IMR-90 (cell line): ENCODE results near the gene TTLL12. TPM values are rescaled to one million over a fixed set of nuclear protein-coding genes. Genes with fewer than 3 reads are reported as not detected.

Source experiments
- ATAC-seq: fragments of 200-7000 bp; cut with Tn5 transposase; 2 replicates; pipeline ENCODE4 v1.9.1; 2020; ENCODE audit warnings: low read depth, mild to moderate bottlenecking, moderate library complexity
- BruUV-seq: library from RNA; stranded (reverse); fragments of 400-500 nt; replicated peaks from 2 replicates; lab custom pipeline; 2021; lab: Mats Ljungman, UMichigan
- CTCF ChIA-PET: fragments of 300-600 bp; formaldehyde crosslinking; extraction: SDS; loops from one replicate; lab custom pipeline; 2021; ENCODE audit warnings: antibody characterized with exemption; lab: Yijun Ruan, JAX
- POLR2A ChIA-PET: fragments of 300-600 bp; sonication (Branson Sonifier 250); formaldehyde crosslinking; loops from one replicate; lab custom pipeline; 2022; ENCODE audit warnings: antibody characterized with exemption; ENCODE audit not compliant: unreplicated experiment; lab: Charles Lee
- DNase-seq: peaks from one replicate; pipeline ENCODE4 v3.0.0; 2013
- H2AFZ ChIP-seq: replicated peaks from 2 replicates; pipeline ENCODE3; 2013; ENCODE audit warnings: low read length, mild to moderate bottlenecking; ENCODE audit not compliant: poor library complexity
- H2AK5ac ChIP-seq: 2 replicates; pipeline ENCODE4 v1.6.1; 2013; ENCODE audit warnings: low read depth, low read length, inconsistent platforms
- H2AK9ac ChIP-seq: replicated peaks from 2 replicates; pipeline ENCODE3; 2013; ENCODE audit warnings: mild to moderate bottlenecking, low read depth, low read length, moderate library complexity; ENCODE audit not compliant: poor library complexity
- H2BK120ac ChIP-seq: 2 replicates; pipeline ENCODE4 v1.6.1; 2013; ENCODE audit warnings: low read depth, low read length, inconsistent platforms
- H2BK15ac ChIP-seq: 3 replicates; pipeline ENCODE4 v1.6.1; 2013; ENCODE audit warnings: low read depth, low read length, inconsistent platforms
- H2BK20ac ChIP-seq: 2 replicates; pipeline ENCODE4 v1.6.1; 2013; ENCODE audit warnings: low read depth, mild to moderate bottlenecking, inconsistent platforms, low read length, moderate library complexity
- H2BK5ac ChIP-seq: 2 replicates; pipeline ENCODE4 v1.6.1; 2013; ENCODE audit warnings: mild to moderate bottlenecking, low read depth, low read length, inconsistent platforms; ENCODE audit not compliant: poor library complexity, severe bottlenecking
- H3K14ac ChIP-seq: replicated peaks from 2 replicates; pipeline ENCODE4 v1.6.1; 2013; ENCODE audit warnings: low read depth, low read length, inconsistent platforms
- H3K18ac ChIP-seq: 2 replicates; pipeline ENCODE4 v1.6.1; 2013; ENCODE audit warnings: low read depth, low read length, control low read depth
- H3K23ac ChIP-seq: 2 replicates; pipeline ENCODE4 v1.6.1; 2013; ENCODE audit warnings: low read depth, low read length, inconsistent platforms
- H3K27ac ChIP-seq: 2 replicates; pipeline ENCODE4 v1.5.1; 2013; ENCODE audit warnings: mild to moderate bottlenecking, control low read depth, low read length; ENCODE audit not compliant: insufficient read depth
- H3K27me3 ChIP-seq: 2 replicates; pipeline ENCODE4 v1.6.1; 2013; ENCODE audit warnings: low read length; ENCODE audit not compliant: control insufficient read depth, insufficient read depth
- H3K36me3 ChIP-seq: 2 replicates; pipeline ENCODE4 v1.6.1; 2013; ENCODE audit warnings: low read length, mixed read lengths; ENCODE audit not compliant: control insufficient read depth, insufficient read depth
- H3K4ac ChIP-seq: 2 replicates; pipeline ENCODE4 v1.6.1; 2013; ENCODE audit warnings: low read depth, low read length, inconsistent platforms
- H3K4me1 ChIP-seq: 2 replicates; pipeline ENCODE4 v1.6.1; 2013; ENCODE audit warnings: low read length, mixed read lengths; ENCODE audit not compliant: control insufficient read depth, insufficient read depth
- H3K4me2 ChIP-seq: 2 replicates; pipeline ENCODE4 v1.6.1; 2013; ENCODE audit warnings: low read depth, mild to moderate bottlenecking, control low read depth, low read length, moderate library complexity
- H3K4me3 ChIP-seq: 2 replicates; pipeline ENCODE4 v1.5.1; 2013; ENCODE audit warnings: low read depth, mild to moderate bottlenecking, control low read depth, low read length, moderate library complexity; ENCODE audit not compliant: insufficient read depth
- H3K56ac ChIP-seq: 2 replicates; pipeline ENCODE4 v1.6.1; 2013; ENCODE audit warnings: low read length, inconsistent platforms; ENCODE audit not compliant: insufficient read depth; ENCODE audit errors: extremely low read depth
- H3K79me1 ChIP-seq, 2 experiments: 2 replicates each; pipeline ENCODE4 v1.6.1; 2013; ENCODE audit warnings: low read length in 2 of 2, inconsistent platforms in 1 of 2, low read depth in 1 of 2
- H3K9ac ChIP-seq: 2 replicates; pipeline ENCODE4 v1.6.1; 2013; ENCODE audit warnings: low read depth, low read length, control low read depth
- H3K9me1 ChIP-seq: 2 replicates; pipeline ENCODE4 v1.6.1; 2013; ENCODE audit warnings: low read length, inconsistent platforms; ENCODE audit not compliant: insufficient read depth
- H3K9me3 ChIP-seq: 2 replicates; pipeline ENCODE4 v1.6.1; 2013; ENCODE audit warnings: low read length; ENCODE audit not compliant: control insufficient read depth, insufficient read depth
- H4K20me1 ChIP-seq: 2 replicates; pipeline ENCODE4 v1.6.1; 2013; ENCODE audit warnings: low read length, inconsistent platforms; ENCODE audit not compliant: insufficient read depth
- H4K5ac ChIP-seq: 2 replicates; pipeline ENCODE4 v1.6.1; 2013; ENCODE audit warnings: mild to moderate bottlenecking, low read depth, low read length, control low read depth
- H4K8ac ChIP-seq, 2 experiments: 2 replicates each; pipeline ENCODE4 v1.6.1; 2013; ENCODE audit warnings: low read depth in 2 of 2, low read length in 2 of 2, control low read depth in 1 of 2, inconsistent platforms in 1 of 2
- H4K91ac ChIP-seq: 2 replicates; pipeline ENCODE4 v1.6.1; 2013; ENCODE audit warnings: low read depth, low read length, inconsistent platforms; ENCODE audit not compliant: insufficient read depth
- BHLHE40 ChIP-seq: fragments of 150-350 bp; IDR thresholded peaks from 2 replicates; pipeline ENCODE4 v1.6.1; 2016; ENCODE audit warnings: mild to moderate bottlenecking, low read depth, low read length
- CEBPB ChIP-seq: IDR thresholded peaks from 2 replicates; pipeline ENCODE4 v1.6.1; 2012; ENCODE audit warnings: low read depth, low read length, improper control_type of control experiment
- CHD1 ChIP-seq: IDR thresholded peaks from 2 replicates; pipeline ENCODE4 v1.6.1; 2012; ENCODE audit warnings: low read depth, low read length, improper control_type of control experiment
- FOS ChIP-seq: fragments of 150-350 bp; IDR thresholded peaks from 2 replicates; pipeline ENCODE4 v1.6.1; 2016; ENCODE audit warnings: low read depth, low read length
- MAFK ChIP-seq: IDR thresholded peaks from 2 replicates; pipeline ENCODE4 v1.6.1; 2012; ENCODE audit warnings: low read depth, low read length, improper control_type of control experiment
- MAZ ChIP-seq: IDR thresholded peaks from 2 replicates; pipeline ENCODE4 v1.6.1; 2012; ENCODE audit warnings: low read depth, mild to moderate bottlenecking, low read length, improper control_type of control experiment, moderate library complexity, borderline replicate concordance
- NFE2L2 ChIP-seq: fragments of 150-350 bp; IDR thresholded peaks from 2 replicates; pipeline ENCODE4 v1.6.1; 2016; ENCODE audit warnings: low read depth, mild to moderate bottlenecking, low read length
- POLR2A ChIP-seq: IDR thresholded peaks from 2 replicates; pipeline ENCODE4 v1.6.1; 2012; ENCODE audit warnings: mild to moderate bottlenecking, low read depth, low read length
- RFX5 ChIP-seq: IDR thresholded peaks from 2 replicates; pipeline ENCODE4 v1.8.0; 2012; ENCODE audit warnings: low read depth, mild to moderate bottlenecking, low read length, moderate library complexity
- WGBS, 2 experiments: methylation state at CpG; one replicate each; pipeline versions ENCODE4 v1.1.5 to v1.1.7; 2013; ENCODE audit warnings: missing lambda C conversion rate in 2 of 2; ENCODE audit not compliant: insufficient read length in 1 of 2; ENCODE audit errors: extremely low coverage in 2 of 2; 5-methylcytosine and 5-hydroxymethylcytosine counted together
- dilution Hi-C: fragments of 300-500 bp; cut with HindIII; formaldehyde crosslinking; loops from one replicate; pipeline ENCODE4 v1.14.3; 2018; ENCODE audit warnings: low sequenced_read_pairs; ENCODE audit not compliant: unreplicated experiment
- in situ Hi-C: fragments of 300-500 bp; cut with MboI; formaldehyde crosslinking; loops from 3 replicates; pipeline ENCODE4 v1.14.3; 2019; ENCODE audit warnings: low sequenced_read_pairs, inconsistent platforms, mixed read lengths
- intact Hi-C: fragments of 100-400 bp; cut with micrococcal nuclease; formaldehyde crosslinking; loops from 2 replicates; pipeline ENCODE4 v1.10.0; 2022
- polyA plus RNA-seq, 3 experiments: library from polyadenylated mRNA; depleted of rRNA; stranded (reverse); fragments of >200 nt; gene quantifications; 2 replicates each; pipeline ENCODE4 v1.2.3, GENCODE V29; 2012; ENCODE audit warnings: low replicate concordance in 1 of 3
- total RNA-seq: library from RNA; depleted of rRNA; stranded (reverse); fragments of >200 nt; gene quantifications from 2 replicates; pipeline ENCODE4 v1.2.3, GENCODE V29; 2012
- TF ChIP-seq, protein P1 (sequence below): conservative IDR thresholded peaks from 2 replicates; pipeline ENCODE4 v1.5.1; 2012; ENCODE audit warnings: mild to moderate bottlenecking, low read depth, low read length, improper control_type of control experiment
- TF ChIP-seq, protein P2 (sequence below): fragments of 150-350 bp; IDR thresholded peaks from 2 replicates; pipeline ENCODE4 v1.6.1; 2016; ENCODE audit warnings: low read depth, mild to moderate bottlenecking, low read length, moderate library complexity, borderline replicate concordance

Gene TTLL12
- total and polyA plus RNA-seq, 2 of the 4 experiments (the other 2 are of a cell fraction): 20.9 to 30.1 TPM

DNA sequence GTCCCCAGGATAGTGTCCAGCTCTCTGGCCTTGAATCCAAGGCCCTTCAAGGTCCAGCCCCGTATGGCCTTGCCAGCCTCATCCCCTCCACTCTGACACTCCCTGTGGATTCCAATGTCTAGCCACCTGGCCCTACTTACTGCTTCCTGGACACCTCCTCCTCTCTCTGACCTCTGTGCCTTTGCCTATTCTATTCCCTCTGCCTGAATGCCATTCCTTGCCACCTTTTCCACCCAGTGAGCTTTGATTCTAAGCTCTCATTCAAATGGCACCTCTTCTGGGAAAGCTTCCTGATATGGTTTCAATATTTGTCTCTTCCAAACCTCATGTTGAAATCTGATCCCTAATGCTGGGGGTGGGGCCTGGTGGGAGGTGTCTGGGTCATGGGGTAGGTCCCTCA lies 31.9 kb upstream of the TTLL12 start:
- intact Hi-C loops: no loop called here
- no peak overlapping the region for H2BK120ac ChIP-seq
- H4K20me1 ChIP-seq: no peaks in the 10 kb centered on the region
- H3K14ac ChIP-seq: no peak overlapping the region
- no peak overlapping the region for H4K5ac ChIP-seq
- in situ Hi-C loops: no loop called here
- dilution Hi-C loops: no loop called here
- H3K79me1 ChIP-seq: no peaks in the 10 kb centered on the region
- H3K9ac ChIP-seq: no peak overlapping the region
- H2BK5ac ChIP-seq: no peak overlapping the region
- H4K8ac ChIP-seq: no peak overlapping the region
- BruUV-seq: no TSS peak
- H3K9me1 ChIP-seq: no peaks in the 10 kb centered on the region
- H3K27me3 ChIP-seq: peaks cover 26% of the 10 kb centered on the region
- H3K4ac ChIP-seq: no peak overlapping the region
- no peaks in the 10 kb centered on the region for H3K36me3 ChIP-seq
- H3K4me3 ChIP-seq: no peak overlapping the region
- CTCF ChIA-PET: no interaction called here
- ATAC-seq (no peak), DNase-seq (no peak)
- H2BK15ac ChIP-seq: no peak overlapping the region
- peak overlapping the region; percentile 63 for H2AFZ ChIP-seq
- H3K18ac ChIP-seq: no peak overlapping the region
- no peak overlapping the region; the same call in 1 of the 2 replicates for H3K56ac ChIP-seq
- H3K4me1 ChIP-seq: no peaks in the 10 kb centered on the region
- no peaks in the 10 kb centered on the region for H3K9me3 ChIP-seq
- no peak overlapping the region for H4K91ac ChIP-seq
- 67% methylated on average over 1 of the region's 1 CpG; no CpG with 5 or more reads in 1 of the 2 experiments for WGBS, 2 experiments
- no peak overlapping the region for H2AK5ac ChIP-seq
- no peak overlapping the region for H3K27ac ChIP-seq
- H3K23ac ChIP-seq: no peak overlapping the region
- peak overlapping the region; percentile 55 for H2AK9ac ChIP-seq
- POLR2A ChIA-PET: no interaction called here
- TF ChIP-seq BHLHE40 (no peak), FOS (no peak), POLR2A (no peak), NFE2L2 (no peak), CHD1 (no peak), MAZ (no peak), CEBPB (no peak), MAFK (no peak), RFX5 (no peak)
- TF ChIP-seq, protein P1, sequence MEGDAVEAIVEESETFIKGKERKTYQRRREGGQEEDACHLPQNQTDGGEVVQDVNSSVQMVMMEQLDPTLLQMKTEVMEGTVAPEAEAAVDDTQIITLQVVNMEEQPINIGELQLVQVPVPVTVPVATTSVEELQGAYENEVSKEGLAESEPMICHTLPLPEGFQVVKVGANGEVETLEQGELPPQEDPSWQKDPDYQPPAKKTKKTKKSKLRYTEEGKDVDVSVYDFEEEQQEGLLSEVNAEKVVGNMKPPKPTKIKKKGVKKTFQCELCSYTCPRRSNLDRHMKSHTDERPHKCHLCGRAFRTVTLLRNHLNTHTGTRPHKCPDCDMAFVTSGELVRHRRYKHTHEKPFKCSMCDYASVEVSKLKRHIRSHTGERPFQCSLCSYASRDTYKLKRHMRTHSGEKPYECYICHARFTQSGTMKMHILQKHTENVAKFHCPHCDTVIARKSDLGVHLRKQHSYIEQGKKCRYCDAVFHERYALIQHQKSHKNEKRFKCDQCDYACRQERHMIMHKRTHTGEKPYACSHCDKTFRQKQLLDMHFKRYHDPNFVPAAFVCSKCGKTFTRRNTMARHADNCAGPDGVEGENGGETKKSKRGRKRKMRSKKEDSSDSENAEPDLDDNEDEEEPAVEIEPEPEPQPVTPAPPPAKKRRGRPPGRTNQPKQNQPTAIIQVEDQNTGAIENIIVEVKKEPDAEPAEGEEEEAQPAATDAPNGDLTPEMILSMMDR: no peak
- TF ChIP-seq, protein P2, sequence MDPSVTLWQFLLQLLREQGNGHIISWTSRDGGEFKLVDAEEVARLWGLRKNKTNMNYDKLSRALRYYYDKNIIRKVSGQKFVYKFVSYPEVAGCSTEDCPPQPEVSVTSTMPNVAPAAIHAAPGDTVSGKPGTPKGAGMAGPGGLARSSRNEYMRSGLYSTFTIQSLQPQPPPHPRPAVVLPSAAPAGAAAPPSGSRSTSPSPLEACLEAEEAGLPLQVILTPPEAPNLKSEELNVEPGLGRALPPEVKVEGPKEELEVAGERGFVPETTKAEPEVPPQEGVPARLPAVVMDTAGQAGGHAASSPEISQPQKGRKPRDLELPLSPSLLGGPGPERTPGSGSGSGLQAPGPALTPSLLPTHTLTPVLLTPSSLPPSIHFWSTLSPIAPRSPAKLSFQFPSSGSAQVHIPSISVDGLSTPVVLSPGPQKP: no peak
- no peak overlapping the region for H2BK20ac ChIP-seq
- no peak overlapping the region for H3K4me2 ChIP-seq
